SK-N-SH (cell line): ENCODE results near the gene LMOD3. TPM values are rescaled to one million over a fixed set of nuclear protein-coding genes. Genes with fewer than 3 reads are reported as not detected.

ENCODE experiments used
- CTCF ChIA-PET: fragments of 300-600, 350-600 bp; formaldehyde crosslinking; extraction: SDS; loops from one replicate; lab custom pipeline; 2021; lab: Yijun Ruan, JAX
- POLR2A ChIA-PET: fragments of 350-600 bp; sonication (Branson Sonifier 250); formaldehyde crosslinking; extraction: SDS; loops from one replicate; lab custom pipeline; 2020; ENCODE audit warnings: antibody characterized with exemption, inconsistent platforms; lab: Yijun Ruan, JAX
- DNase-seq: peaks from one replicate; pipeline ENCODE4 v3.0.0; 2012
- H2AFZ ChIP-seq: fragments of 200-600 bp; sonication (generic); 2 replicates; pipeline ENCODE4 v1.8.1; 2016; ENCODE audit warnings: antibody characterized with exemption, mild to moderate bottlenecking, low read depth
- H3F3A ChIP-seq: fragments of 200-600 bp; sonication (generic); replicated peaks from 2 replicates; pipeline ENCODE3; 2016; ENCODE audit warnings: antibody characterized with exemption, mild to moderate bottlenecking; ENCODE audit not compliant: insufficient read depth
- H3K27ac ChIP-seq, 2 experiments: fragments of 200-500 bp in 1 of 2; fragments of 200-600 bp in 1 of 2; sonication (Bioruptor generic) in 1 of 2; sonication (generic), shearing (Covaris generic) in 1 of 2; 2 replicates each; pipeline versions ENCODE4 v1.5.1 to v1.6.1; 2014 to 2016; ENCODE audit warnings: low read depth in 2 of 2, inconsistent platforms in 1 of 2, low read length in 1 of 2, mild to moderate bottlenecking in 1 of 2, mixed read lengths in 1 of 2
- H3K27me3 ChIP-seq: fragments of 200-600 bp; sonication (generic), shearing (Covaris generic); 2 replicates; pipeline ENCODE4 v1.6.1; 2016; ENCODE audit warnings: mixed run types; ENCODE audit not compliant: insufficient read depth
- H3K36me3 ChIP-seq, 2 experiments: fragments of 200-500 bp in 1 of 2; fragments of 200-600 bp in 1 of 2; sonication (Bioruptor generic) in 1 of 2; sonication (generic) in 1 of 2; replicated peaks in 1 of 2; 2 replicates each; pipeline versions ENCODE3 to v1.5.1; 2014 to 2016; ENCODE audit warnings: low read length in 1 of 2, mild to moderate bottlenecking in 1 of 2; ENCODE audit not compliant: insufficient read depth in 2 of 2, control insufficient read depth in 1 of 2
- H3K4me1 ChIP-seq, 2 experiments: fragments of 200-500 bp in 1 of 2; fragments of 200-600 bp in 1 of 2; sonication (Bioruptor generic) in 1 of 2; sonication (generic), shearing (Covaris generic) in 1 of 2; 2 replicates each; pipeline versions ENCODE4 v1.5.1 to v1.6.1; 2014 to 2016; ENCODE audit warnings: low read depth in 1 of 2, low read length in 1 of 2, mixed run types in 1 of 2; ENCODE audit not compliant: insufficient read depth in 2 of 2, control insufficient read depth in 1 of 2
- H3K4me2 ChIP-seq: fragments of 200-600 bp; sonication (generic), shearing (Covaris generic); 2 replicates; pipeline ENCODE4 v1.6.1; 2017; ENCODE audit warnings: mixed run types
- H3K4me3 ChIP-seq, 2 experiments: fragments of 200-500 bp in 1 of 2; fragments of 200-600 bp in 1 of 2; sonication (Bioruptor generic) in 1 of 2; sonication (generic), shearing (Covaris generic) in 1 of 2; 2 replicates each; pipeline versions ENCODE4 v1.5.1 to v1.8.1; 2014 to 2016; ENCODE audit warnings: low read depth in 2 of 2, inconsistent platforms in 1 of 2, low read length in 1 of 2, mild to moderate bottlenecking in 1 of 2, mixed read lengths in 1 of 2, moderate library complexity in 1 of 2
- H3K79me2 ChIP-seq: fragments of 200-600 bp; sonication (generic); 2 replicates; pipeline ENCODE4 v1.8.1; 2017; ENCODE audit warnings: mild to moderate bottlenecking; ENCODE audit not compliant: insufficient read depth
- H3K9ac ChIP-seq: fragments of 200-600 bp; sonication (generic); 2 replicates; pipeline ENCODE4 v1.6.1; 2017; ENCODE audit warnings: mixed run types
- H3K9me2 ChIP-seq: fragments of 200-600 bp; sonication (generic); 2 replicates; pipeline ENCODE4 v1.6.1; 2017; ENCODE audit warnings: mixed run types
- H3K9me3 ChIP-seq: fragments of 200-600 bp; sonication (generic); 2 replicates; pipeline ENCODE4 v1.6.1; 2017; ENCODE audit warnings: mixed run types, mild to moderate bottlenecking, moderate library complexity
- H4K20me1 ChIP-seq: fragments of 200-600 bp; sonication (generic); 2 replicates; pipeline ENCODE4 v1.6.1; 2017; ENCODE audit warnings: mild to moderate bottlenecking, mixed run types; ENCODE audit not compliant: insufficient read depth
- MXI1 ChIP-seq: IDR thresholded peaks from 2 replicates; pipeline ENCODE4 v1.6.1; 2012; ENCODE audit warnings: mild to moderate bottlenecking, low read depth, low read length, improper control_type of control experiment
- NRF1 ChIP-seq: IDR thresholded peaks from 2 replicates; pipeline ENCODE4 v1.6.1; 2012; ENCODE audit warnings: low read depth, mild to moderate bottlenecking, low read length
- PBX3 ChIP-seq: IDR thresholded peaks from 2 replicates; pipeline ENCODE4; 2012
- SIN3A ChIP-seq: IDR thresholded peaks from 2 replicates; pipeline ENCODE4 v1.6.1; 2012; ENCODE audit warnings: low read depth, mild to moderate bottlenecking, low read length, moderate library complexity, borderline replicate concordance
- TCF12 ChIP-seq: IDR thresholded peaks from 2 replicates; pipeline ENCODE4 v1.4.0; 2012
- WGBS: methylation state at CpG from one replicate; pipeline ENCODE4 v1.1.6; 2017; ENCODE audit warnings: low lambda C conversion rate; 5-methylcytosine and 5-hydroxymethylcytosine counted together
- polyA plus RNA-seq, 3 experiments: library from polyadenylated mRNA; depleted of rRNA; stranded (reverse); fragments of >200 nt; gene quantifications; 2 replicates each; pipeline ENCODE4 v1.2.3, GENCODE V29; 2012
- TF ChIP-seq, protein P1 (sequence below): IDR thresholded peaks from 2 replicates; pipeline ENCODE4 v1.4.0; 2012; ENCODE audit warnings: low read depth
- TF ChIP-seq, protein P2 (sequence below): fragments of 200-600 bp; sonication (generic); IDR thresholded peaks from 2 replicates; pipeline ENCODE4 v1.6.1; 2017; ENCODE audit warnings: antibody characterized with exemption, mild to moderate bottlenecking, moderate library complexity

LMOD3 gene
- polyA plus RNA-seq, 1 of the 3 experiments (the other 2 are of a cell fraction), result not detected

DNA sequence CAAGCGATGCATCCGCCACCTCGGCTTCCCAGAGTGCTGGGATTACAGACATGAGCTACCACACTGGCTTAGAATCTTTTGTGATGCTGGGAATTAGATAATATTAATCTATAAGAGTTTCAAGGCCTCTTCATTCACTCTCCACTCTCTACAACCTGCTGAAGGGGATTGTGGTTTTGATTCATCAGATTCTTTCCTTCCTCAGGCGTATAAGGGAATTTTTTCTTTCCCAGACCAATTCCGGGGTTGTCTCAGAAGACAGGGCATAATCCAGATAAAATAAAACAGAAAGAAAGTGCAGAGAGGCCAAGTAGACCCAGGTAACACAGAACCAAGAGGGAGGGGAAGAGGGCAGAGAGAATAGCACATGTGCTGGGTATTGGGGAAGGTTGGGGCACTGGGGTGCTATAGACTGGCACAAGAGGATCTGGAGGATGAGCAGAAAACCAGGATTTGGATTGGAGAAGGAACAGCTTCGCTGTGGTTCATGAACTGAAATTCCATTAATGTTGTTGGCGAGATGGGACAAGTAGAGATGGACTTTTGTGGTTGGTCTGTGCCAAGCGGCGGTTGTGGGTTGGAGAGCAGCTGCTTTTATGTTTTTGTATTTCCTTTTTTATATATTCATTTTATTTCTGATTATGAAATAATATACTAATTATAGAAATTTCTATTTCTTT, 24.8 kb downstream of the LMOD3 start:
- H3K4me1 ChIP-seq, result peaks cover 0 to 8% of the 10 kb centered on the region in 2 experiments; a peak in 1 of 4 replicates
- no peak for TF ChIP-seq PBX3
- no peak for TF ChIP-seq MXI1
- TF ChIP-seq, protein P1, sequence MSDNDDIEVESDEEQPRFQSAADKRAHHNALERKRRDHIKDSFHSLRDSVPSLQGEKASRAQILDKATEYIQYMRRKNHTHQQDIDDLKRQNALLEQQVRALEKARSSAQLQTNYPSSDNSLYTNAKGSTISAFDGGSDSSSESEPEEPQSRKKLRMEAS, result no peak
- TF ChIP-seq, all 33 proteins: peak for 0
- Histone ChIP-seq H3K27ac (no peak overlapping the region), H3K36me3 (peaks cover 0 to 44% of the 10 kb centered on the region in 2 experiments), H3K9me2 (no peaks in the 10 kb centered on the region), H4K20me1 (peaks cover 34% of the 10 kb centered on the region), H3K9me3 (no peaks in the 10 kb centered on the region), H3K4me2 (no peak overlapping the region), H3K27me3 (no peaks in the 10 kb centered on the region), H3K4me3 (no peak overlapping the region), H3F3A (peaks cover 19% of the 10 kb centered on the region), H3K9ac (no peak overlapping the region), H3K79me2 (peaks cover 78% of the 10 kb centered on the region), H2AFZ (no peak overlapping the region)
- WGBS, result 93% methylated on average over 9 of the region's 9 CpGs
- ChIA-PET POLR2A (interaction anchor here (0.6 kb wide), 1 partner anchor 14 kb away, joined by 3 read pairs; no protein-coding TSS in a partner anchor), CTCF (interaction anchor here (1.2 kb wide), 1 partner anchor 23 kb away, joined by 3 read pairs; no protein-coding TSS in a partner anchor)
- no peak for DNase-seq

GRCh38 chr3:69096299-69096698, 26.1 kb downstream of the LMOD3 start:
- 100% methylated on average over 1 of the region's 5 CpGs for WGBS
- Histone ChIP-seq H3K4me3 (no peak overlapping the region), H2AFZ (no peak overlapping the region), H3K9me2 (no peaks in the 10 kb centered on the region), H3K27ac (no peak overlapping the region), H4K20me1 (peaks cover 45% of the 10 kb centered on the region), H3K36me3 (peaks cover 0 to 39% of the 10 kb centered on the region in 2 experiments), H3F3A (peaks cover 19% of the 10 kb centered on the region), H3K4me1 (peaks cover 0 to 8% of the 10 kb centered on the region in 2 experiments; a peak in 1 of 4 replicates), H3K9me3 (no peaks in the 10 kb centered on the region), H3K27me3 (no peaks in the 10 kb centered on the region), H3K4me2 (no peak overlapping the region), H3K79me2 (peaks cover 89% of the 10 kb centered on the region), H3K9ac (no peak overlapping the region)
- ChIA-PET POLR2A (no interaction called here), CTCF (no interaction called here)
- no peak for DNase-seq
- TF ChIP-seq MXI1 (no peak), NRF1 (no peak), SIN3A (no peak), TCF12 (no peak)
- TF ChIP-seq, protein P2, sequence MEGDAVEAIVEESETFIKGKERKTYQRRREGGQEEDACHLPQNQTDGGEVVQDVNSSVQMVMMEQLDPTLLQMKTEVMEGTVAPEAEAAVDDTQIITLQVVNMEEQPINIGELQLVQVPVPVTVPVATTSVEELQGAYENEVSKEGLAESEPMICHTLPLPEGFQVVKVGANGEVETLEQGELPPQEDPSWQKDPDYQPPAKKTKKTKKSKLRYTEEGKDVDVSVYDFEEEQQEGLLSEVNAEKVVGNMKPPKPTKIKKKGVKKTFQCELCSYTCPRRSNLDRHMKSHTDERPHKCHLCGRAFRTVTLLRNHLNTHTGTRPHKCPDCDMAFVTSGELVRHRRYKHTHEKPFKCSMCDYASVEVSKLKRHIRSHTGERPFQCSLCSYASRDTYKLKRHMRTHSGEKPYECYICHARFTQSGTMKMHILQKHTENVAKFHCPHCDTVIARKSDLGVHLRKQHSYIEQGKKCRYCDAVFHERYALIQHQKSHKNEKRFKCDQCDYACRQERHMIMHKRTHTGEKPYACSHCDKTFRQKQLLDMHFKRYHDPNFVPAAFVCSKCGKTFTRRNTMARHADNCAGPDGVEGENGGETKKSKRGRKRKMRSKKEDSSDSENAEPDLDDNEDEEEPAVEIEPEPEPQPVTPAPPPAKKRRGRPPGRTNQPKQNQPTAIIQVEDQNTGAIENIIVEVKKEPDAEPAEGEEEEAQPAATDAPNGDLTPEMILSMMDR, result no peak
